Neural progenitor cell (in vitro differentiated cells): Measurements from ENCODE around the gene RHBDL1. TPM values are rescaled to one million over a fixed set of nuclear protein-coding genes. Genes with fewer than 3 reads are reported as not detected.

Source experiments
- DNase-seq: peaks from one replicate; pipeline ENCODE4 v3.0.0-alpha.2; 2016; ENCODE audit warnings: low spot score
- H2AFZ ChIP-seq: fragments of 200-600 bp; sonication (generic); replicated peaks from 2 replicates; pipeline ENCODE4 v1.6.1; 2016; ENCODE audit warnings: antibody characterized with exemption
- H3F3A ChIP-seq: fragments of 200-600 bp; sonication (generic); 2 replicates; pipeline ENCODE4 v1.6.1; 2016; ENCODE audit warnings: antibody characterized with exemption, low read depth
- H3K27ac ChIP-seq: fragments of 200-600 bp; sonication (generic); 2 replicates; pipeline ENCODE4 v1.5.1; 2016; ENCODE audit warnings: mild to moderate bottlenecking
- H3K27me3 ChIP-seq: fragments of 200-600 bp; sonication (generic); 2 replicates; pipeline ENCODE4 v1.6.1; 2016; ENCODE audit warnings: mild to moderate bottlenecking, moderate library complexity
- H3K36me3 ChIP-seq: fragments of 200-600 bp; sonication (generic); 2 replicates; pipeline ENCODE4 v1.5.1; 2016
- H3K4me1 ChIP-seq: fragments of 200-600 bp; sonication (generic); 2 replicates; pipeline ENCODE4 v1.6.1; 2016; ENCODE audit warnings: mixed run types
- H3K4me2 ChIP-seq: fragments of 200-600 bp; sonication (generic); 2 replicates; pipeline ENCODE4 v1.6.1; 2016
- H3K4me3 ChIP-seq: fragments of 200-600 bp; sonication (generic); 2 replicates; pipeline ENCODE4 v1.5.1; 2016
- H3K79me2 ChIP-seq: fragments of 200-600 bp; sonication (generic); 2 replicates; pipeline ENCODE4 v1.6.1; 2016; ENCODE audit warnings: low read depth
- H3K9ac ChIP-seq: fragments of 200-600 bp; sonication (generic); 2 replicates; pipeline ENCODE4 v1.6.1; 2016
- H3K9me3 ChIP-seq: fragments of 200-600 bp; sonication (generic); 2 replicates; pipeline ENCODE4 v1.5.1; 2016; ENCODE audit warnings: low read depth
- H4K20me1 ChIP-seq: fragments of 200-600 bp; sonication (generic); 2 replicates; pipeline ENCODE4 v1.6.1; 2016; ENCODE audit warnings: low read depth
- H3K27ac Mint-ChIP-seq: 3 replicates; pipeline ENCODE4 v1.8.0; 2021; ENCODE audit warnings: mixed read lengths
- H3K27me3 Mint-ChIP-seq: 2 replicates; pipeline ENCODE4 v1.8.0; 2022; ENCODE audit warnings: low read depth, mild to moderate bottlenecking, inconsistent platforms, moderate library complexity, mixed read lengths; ENCODE audit not compliant: insufficient read depth
- H3K36me3 Mint-ChIP-seq: 3 replicates; pipeline ENCODE4 v1.8.0; 2021; ENCODE audit warnings: mixed read lengths
- H3K4me1 Mint-ChIP-seq: 3 replicates; pipeline ENCODE4 v1.8.0; 2021; ENCODE audit warnings: mixed read lengths
- H3K4me3 Mint-ChIP-seq: 3 replicates; pipeline ENCODE4 v1.8.0; 2021; ENCODE audit warnings: mild to moderate bottlenecking, moderate library complexity, mixed read lengths
- H3K9me3 Mint-ChIP-seq: 3 replicates; pipeline ENCODE4 v1.8.0; 2020; ENCODE audit warnings: mixed read lengths
- EZH2 ChIP-seq: fragments of 200-600 bp; sonication (generic); IDR thresholded peaks from 2 replicates; pipeline ENCODE4 v1.6.1; 2017; ENCODE audit warnings: antibody characterized with exemption, mild to moderate bottlenecking, moderate library complexity
- EZH2phosphoT487 ChIP-seq: fragments of 200-600 bp; sonication (generic); IDR thresholded peaks from 2 replicates; pipeline ENCODE4 v1.6.1; 2017; ENCODE audit warnings: antibody characterized with exemption
- total RNA-seq: library from RNA; depleted of rRNA; stranded (reverse); fragments of >200 nt; gene quantifications from 2 replicates; pipeline ENCODE4 v1.2.3, GENCODE V29; 2015; ENCODE audit warnings: low replicate concordance
- TF ChIP-seq, protein P1 (sequence below): fragments of 200-600 bp; sonication (generic); IDR thresholded peaks from 2 replicates; pipeline ENCODE4 v1.5.1; 2017; ENCODE audit warnings: antibody characterized with exemption, mild to moderate bottlenecking

The RHBDL1 gene
- total RNA-seq, 1 donor from 2014 or later = 0.28 TPM

DNA sequence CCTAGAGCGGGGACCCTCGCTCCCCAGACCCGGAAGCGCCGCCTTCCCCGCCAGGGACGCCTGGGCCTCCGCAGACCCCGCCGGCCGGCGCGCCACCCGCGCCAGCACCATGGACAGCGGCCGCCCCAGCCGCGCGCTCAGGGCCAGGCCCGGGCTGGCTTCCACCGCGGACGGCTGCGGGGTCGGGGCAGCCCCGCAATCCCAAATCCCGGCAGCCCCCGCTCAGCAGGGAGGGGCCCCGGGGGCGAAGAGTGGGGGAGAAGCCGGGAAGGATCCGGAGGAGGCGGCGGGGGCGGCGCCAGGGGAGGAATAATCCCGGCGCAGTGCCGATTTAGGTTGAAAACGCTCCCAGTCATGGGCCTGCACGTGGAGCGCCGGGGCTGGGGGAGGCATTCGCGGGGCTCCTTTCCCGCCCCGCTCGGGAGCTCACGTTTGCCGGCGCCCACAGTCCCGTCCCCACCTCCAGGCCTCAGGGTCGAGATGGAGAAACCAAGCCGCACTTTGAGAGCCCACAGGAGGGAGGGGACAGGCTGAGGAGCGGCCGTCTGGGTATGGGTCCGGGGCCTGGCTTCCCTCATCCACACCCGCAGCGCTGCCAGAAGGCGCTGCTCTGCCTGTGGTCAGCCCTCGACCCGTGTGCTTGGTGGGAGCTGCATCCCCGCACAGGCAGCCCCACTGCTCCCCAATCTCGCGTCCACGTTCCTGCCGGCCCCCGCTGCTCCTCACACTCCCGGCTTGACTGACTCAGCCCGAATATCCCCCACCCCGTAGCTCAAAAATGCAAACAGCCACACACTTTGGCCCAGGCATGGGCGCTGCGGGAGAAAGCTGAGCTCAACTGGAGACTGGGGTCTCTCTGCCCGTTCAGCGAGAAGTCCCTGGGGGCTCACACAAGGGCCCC is 25.5 kb downstream of the RHBDL1 start:
- Histone ChIP-seq H3K4me2 (no peak overlapping the region), H3K4me1 (no peaks in the 10 kb centered on the region), H3K9ac (no peak overlapping the region), H3K9me3 (no peaks in the 10 kb centered on the region), H2AFZ (no peak overlapping the region), H4K20me1 (peaks cover 62% of the 10 kb centered on the region), H3F3A (peaks cover 4% of the 10 kb centered on the region), H3K27me3 (peaks cover 100% of the 10 kb centered on the region), H3K79me2 (no peaks in the 10 kb centered on the region), H3K4me3 (no peak overlapping the region), H3K27ac (no peak overlapping the region), H3K36me3 (no peaks in the 10 kb centered on the region)
- H3K4me3 Mint-ChIP-seq = no peak overlapping the region
- H3K27me3 Mint-ChIP-seq = peaks cover 48% of the 10 kb centered on the region
- H3K27ac Mint-ChIP-seq = no peak overlapping the region
- DNase-seq = peak; percentile 90
- no peaks in the 10 kb centered on the region for H3K4me1 Mint-ChIP-seq
- TF ChIP-seq EZH2 = peak; percentile 96
- TF ChIP-seq, protein P1, sequence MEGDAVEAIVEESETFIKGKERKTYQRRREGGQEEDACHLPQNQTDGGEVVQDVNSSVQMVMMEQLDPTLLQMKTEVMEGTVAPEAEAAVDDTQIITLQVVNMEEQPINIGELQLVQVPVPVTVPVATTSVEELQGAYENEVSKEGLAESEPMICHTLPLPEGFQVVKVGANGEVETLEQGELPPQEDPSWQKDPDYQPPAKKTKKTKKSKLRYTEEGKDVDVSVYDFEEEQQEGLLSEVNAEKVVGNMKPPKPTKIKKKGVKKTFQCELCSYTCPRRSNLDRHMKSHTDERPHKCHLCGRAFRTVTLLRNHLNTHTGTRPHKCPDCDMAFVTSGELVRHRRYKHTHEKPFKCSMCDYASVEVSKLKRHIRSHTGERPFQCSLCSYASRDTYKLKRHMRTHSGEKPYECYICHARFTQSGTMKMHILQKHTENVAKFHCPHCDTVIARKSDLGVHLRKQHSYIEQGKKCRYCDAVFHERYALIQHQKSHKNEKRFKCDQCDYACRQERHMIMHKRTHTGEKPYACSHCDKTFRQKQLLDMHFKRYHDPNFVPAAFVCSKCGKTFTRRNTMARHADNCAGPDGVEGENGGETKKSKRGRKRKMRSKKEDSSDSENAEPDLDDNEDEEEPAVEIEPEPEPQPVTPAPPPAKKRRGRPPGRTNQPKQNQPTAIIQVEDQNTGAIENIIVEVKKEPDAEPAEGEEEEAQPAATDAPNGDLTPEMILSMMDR = no peak
- TF ChIP-seq EZH2phosphoT487 = peak; percentile 97
- H3K36me3 Mint-ChIP-seq = no peaks in the 10 kb centered on the region
- no peaks in the 10 kb centered on the region for H3K9me3 Mint-ChIP-seq

DNA sequence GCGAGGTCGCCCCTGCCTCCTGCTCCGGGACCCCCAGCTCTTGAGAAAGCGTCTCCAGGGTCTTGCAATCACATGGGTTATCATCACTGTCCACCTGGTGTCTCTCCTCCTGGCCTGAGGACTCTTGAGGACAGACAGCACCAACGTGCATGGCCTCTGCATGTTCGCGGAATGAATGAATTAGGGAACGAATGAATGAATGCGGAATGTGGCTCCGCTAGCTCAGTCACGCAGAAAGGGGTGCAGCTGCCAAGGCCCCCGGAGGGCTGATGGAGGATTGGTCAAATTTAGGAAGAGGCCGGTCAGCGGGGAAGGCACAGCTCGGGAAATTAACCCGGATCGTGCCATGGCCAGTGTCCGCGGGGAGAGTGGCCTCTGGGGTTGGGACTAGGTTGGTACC is 26.9 kb downstream of the RHBDL1 start:
- H3K36me3 Mint-ChIP-seq = no peaks in the 10 kb centered on the region
- H3K27me3 Mint-ChIP-seq = peaks cover 48% of the 10 kb centered on the region
- no peaks in the 10 kb centered on the region for H3K36me3 ChIP-seq
- H3K9me3 Mint-ChIP-seq = no peaks in the 10 kb centered on the region
- no peak overlapping the region for H2AFZ ChIP-seq
- H3K9me3 ChIP-seq = no peaks in the 10 kb centered on the region
- peaks cover 13% of the 10 kb centered on the region for H3F3A ChIP-seq
- no peak for TF ChIP-seq EZH2
- no peak for TF ChIP-seq EZH2phosphoT487
- TF ChIP-seq, protein P1 = no peak
- H3K27me3 ChIP-seq = peaks cover 100% of the 10 kb centered on the region
- H3K9ac ChIP-seq = no peak overlapping the region
- peak overlapping the region; percentile 44 for H3K4me3 Mint-ChIP-seq
- no peak for DNase-seq
- H3K4me1 Mint-ChIP-seq = no peaks in the 10 kb centered on the region
- no peaks in the 10 kb centered on the region for H3K4me1 ChIP-seq
- no peaks in the 10 kb centered on the region for H3K79me2 ChIP-seq
- H3K27ac ChIP-seq = no peak overlapping the region
- H3K4me3 ChIP-seq = no peak overlapping the region
- peaks cover 75% of the 10 kb centered on the region for H4K20me1 ChIP-seq
- no peak overlapping the region for H3K4me2 ChIP-seq
- H3K27ac Mint-ChIP-seq = no peak overlapping the region

DNA sequence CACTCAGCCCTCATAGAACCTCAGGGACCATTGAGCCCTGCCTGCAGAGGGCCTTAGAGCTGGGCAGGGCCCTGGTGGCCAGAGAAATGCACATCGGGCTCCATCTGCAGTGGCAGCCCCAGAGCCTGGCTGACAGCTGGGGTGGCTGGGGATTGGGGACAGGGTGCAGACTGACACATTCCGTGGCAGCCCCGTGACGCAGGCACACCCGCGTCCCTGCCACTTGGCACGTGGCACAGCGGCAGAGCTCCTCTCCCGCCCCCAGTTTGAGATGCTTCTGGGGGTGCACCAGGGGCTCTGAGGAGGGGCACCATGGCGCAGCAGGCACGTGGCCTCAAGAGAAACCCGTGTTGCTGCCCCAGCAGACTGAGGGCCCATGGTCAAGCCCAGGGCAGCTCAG is 27.9 kb downstream of the RHBDL1 start:
- Histone ChIP-seq H3K27ac (no peak overlapping the region), H3K4me2 (no peak overlapping the region), H3K36me3 (no peaks in the 10 kb centered on the region)

More for the DNA sequence above, 27.9 kb downstream of the RHBDL1 start:
- no peak for DNase-seq
- Histone ChIP-seq H3K79me2 (no peaks in the 10 kb centered on the region), H3K9ac (no peak overlapping the region), H3K9me3 (no peaks in the 10 kb centered on the region), H3F3A (peaks cover 13% of the 10 kb centered on the region), H4K20me1 (peaks cover 75% of the 10 kb centered on the region), H2AFZ (no peak overlapping the region), H3K4me3 (no peak overlapping the region), H3K27me3 (peaks cover 100% of the 10 kb centered on the region), H3K4me1 (no peaks in the 10 kb centered on the region)
- Mint-ChIP-seq H3K27ac (no peak overlapping the region), H3K4me1 (peaks cover 3% of the 10 kb centered on the region), H3K36me3 (no peaks in the 10 kb centered on the region), H3K4me3 (no peak overlapping the region), H3K27me3 (peaks cover 57% of the 10 kb centered on the region), H3K9me3 (no peaks in the 10 kb centered on the region)
- no peak for TF ChIP-seq EZH2
- TF ChIP-seq, protein P1 = no peak
- TF ChIP-seq EZH2phosphoT487 = no peak
